KMS-11 (cell line): ENCODE results near the gene CALM1.

Experiments
- H2AFZ ChIP-seq: fragments of 200-600 bp; sonication (generic); 2 replicates; pipeline ENCODE4 v1.6.1; 2016; ENCODE audit warnings: antibody characterized with exemption, mixed run types, low read depth
- H3K27ac ChIP-seq: fragments of 200-600 bp; sonication (generic); 2 replicates; pipeline ENCODE4 v1.6.1; 2016; ENCODE audit warnings: mild to moderate bottlenecking, mixed run types
- H3K27me3 ChIP-seq: fragments of 200-600 bp; sonication (generic); 2 replicates; pipeline ENCODE4 v1.6.1; 2017; ENCODE audit warnings: mild to moderate bottlenecking, low read depth, mixed run types, moderate library complexity; ENCODE audit not compliant: insufficient read depth
- H3K36me3 ChIP-seq: fragments of 200-600 bp; sonication (generic); 2 replicates; pipeline ENCODE4 v1.6.1; 2017; ENCODE audit warnings: mild to moderate bottlenecking, mixed run types; ENCODE audit not compliant: insufficient read depth
- H3K4me1 ChIP-seq: fragments of 200-600 bp; sonication (generic); 2 replicates; pipeline ENCODE4 v1.6.1; 2016; ENCODE audit warnings: mild to moderate bottlenecking, low read depth, mixed run types; ENCODE audit not compliant: poor library complexity, severe bottlenecking
- H3K4me2 ChIP-seq: fragments of 200-600 bp; sonication (generic); 2 replicates; pipeline ENCODE4 v1.7.0; 2016; ENCODE audit warnings: mild to moderate bottlenecking, mixed run types
- H3K4me3 ChIP-seq: fragments of 200-600 bp; sonication (generic); IDR thresholded peaks from 2 replicates; pipeline ENCODE4 v1.6.1; 2017; ENCODE audit warnings: low read depth, low read length, mixed read lengths; ENCODE audit not compliant: insufficient read depth
- H3K79me2 ChIP-seq: fragments of 200-600 bp; sonication (generic); 2 replicates; pipeline ENCODE4 v1.6.1; 2016; ENCODE audit warnings: low read depth, mixed run types; ENCODE audit not compliant: insufficient read depth
- H3K9ac ChIP-seq: fragments of 200-600 bp; sonication (generic); 2 replicates; pipeline ENCODE4 v1.6.1; 2016; ENCODE audit warnings: mild to moderate bottlenecking, mixed run types
- H4K20me1 ChIP-seq: fragments of 200-600 bp; sonication (generic); 2 replicates; pipeline ENCODE4 v1.6.1; 2016; ENCODE audit warnings: mild to moderate bottlenecking, mixed run types; ENCODE audit not compliant: insufficient read depth
- CTCF ChIP-seq: fragments of 200-600 bp; sonication (generic); conservative IDR thresholded peaks from 2 replicates; pipeline ENCODE4 v1.6.1; 2017; ENCODE audit warnings: low read depth, mild to moderate bottlenecking, antibody characterized with exemption, low read length, moderate library complexity, mixed read lengths

CALM1 gene

GRCh38 chr14:90425373-90425879 is 28.6 kb downstream of the CALM1 start:
- Histone ChIP-seq H2AFZ (no peak overlapping the region), H3K9ac (no peak overlapping the region), H3K36me3 (no peaks in the 10 kb centered on the region), H3K4me1 (no peaks in the 10 kb centered on the region), H3K4me3 (no peak overlapping the region), H3K27ac (no peak overlapping the region), H3K4me2 (no peak overlapping the region), H3K27me3 (no peaks in the 10 kb centered on the region), H3K79me2 (no peaks in the 10 kb centered on the region), H4K20me1 (no peaks in the 10 kb centered on the region)
- TF ChIP-seq CTCF = no peak

- no peaks in the 10 kb centered on the region for H3K27me3 ChIP-seq
- H4K20me1 ChIP-seq = no peaks in the 10 kb centered on the region
- H3K9ac ChIP-seq = no peak overlapping the region
- H3K79me2 ChIP-seq = no peaks in the 10 kb centered on the region
- no peaks in the 10 kb centered on the region for H3K36me3 ChIP-seq
- H3K4me2 ChIP-seq = no peak overlapping the region
- no peak overlapping the region for H3K4me3 ChIP-seq
- no peaks in the 10 kb centered on the region for H3K4me1 ChIP-seq
- H3K27ac ChIP-seq = no peak overlapping the region
- H2AFZ ChIP-seq = no peak overlapping the region
- no peak for TF ChIP-seq CTCF
Observed at GRCh38 chr14:90426031-90426540, 29.3 kb downstream of the CALM1 start.

- Histone ChIP-seq H2AFZ (no peak overlapping the region), H4K20me1 (no peaks in the 10 kb centered on the region), H3K27ac (no peak overlapping the region), H3K4me2 (no peak overlapping the region), H3K36me3 (no peaks in the 10 kb centered on the region), H3K79me2 (no peaks in the 10 kb centered on the region), H3K4me1 (no peaks in the 10 kb centered on the region), H3K27me3 (no peaks in the 10 kb centered on the region), H3K9ac (no peak overlapping the region), H3K4me3 (no peak overlapping the region)
- no peak for TF ChIP-seq CTCF
Observed at GRCh38 chr14:90426663-90427062, 29.8 kb downstream of the CALM1 start.

- H3K79me2 ChIP-seq = no peaks in the 10 kb centered on the region
- TF ChIP-seq CTCF = no peak
- H3K4me2 ChIP-seq = no peak overlapping the region
- H3K4me3 ChIP-seq = no peak overlapping the region
- H3K27ac ChIP-seq = no peak overlapping the region
- no peaks in the 10 kb centered on the region for H3K27me3 ChIP-seq
- no peak overlapping the region for H2AFZ ChIP-seq
- no peak overlapping the region for H3K9ac ChIP-seq
- no peaks in the 10 kb centered on the region for H3K4me1 ChIP-seq
- H3K36me3 ChIP-seq = no peaks in the 10 kb centered on the region
- no peaks in the 10 kb centered on the region for H4K20me1 ChIP-seq
Observed at GRCh38 chr14:90427848-90428426, 31.1 kb downstream of the CALM1 start.
